Measurements from ENCODE around the gene HIGD2A. TPM values are rescaled to one million over a fixed set of nuclear protein-coding genes. Genes with fewer than 3 reads are reported as not detected.

Gene HIGD2A
- total and polyA plus RNA-seq, 9 donors = 145 to 220 (median 174) TPM

DNA sequence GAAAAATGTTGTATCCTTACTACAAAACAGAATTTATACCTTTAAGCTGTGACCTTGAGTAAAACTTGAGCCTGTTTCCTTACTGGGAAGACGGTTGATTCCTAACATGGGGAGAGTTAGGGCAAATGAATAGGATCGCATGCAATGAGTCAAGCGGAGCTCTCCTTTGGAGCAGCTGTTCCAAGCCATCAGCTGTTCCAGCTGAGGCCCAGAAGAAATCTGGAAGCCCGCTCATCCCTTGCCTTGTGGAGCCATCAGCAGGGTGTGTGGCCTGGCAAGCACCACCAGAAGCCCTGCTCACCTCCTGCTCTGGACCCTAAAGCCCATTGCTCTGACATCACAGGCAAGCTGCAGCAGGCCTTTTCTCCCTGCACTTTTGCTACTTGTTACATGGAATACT is 35.0 kb upstream of the HIGD2A start:
- H3K27ac ChIP-seq (ENCODE audit: low read length) = peak overlapping the region; percentile 20
- 71% methylated on average over 4 of the region's 4 CpGs for WGBS (ENCODE audit: insufficient coverage)
- peaks cover 71% of the 10 kb centered on the region for H3K36me3 ChIP-seq (ENCODE audit: control insufficient read depth, insufficient read depth, low read length)
- H3K4me3 ChIP-seq (ENCODE audit: low read length) = no peak overlapping the region
- DNase-seq = peak; percentile 72
- H3K27me3 ChIP-seq (ENCODE audit: control insufficient read depth, insufficient read depth, low read length) = no peaks in the 10 kb centered on the region
- H3K9me3 ChIP-seq (replicated peaks; ENCODE audit: control insufficient read depth, low read depth, low read length) = no peaks in the 10 kb centered on the region
- H3K4me1 ChIP-seq (ENCODE audit: control insufficient read depth, insufficient read depth, low read length) = peaks cover 14% of the 10 kb centered on the region

DNA sequence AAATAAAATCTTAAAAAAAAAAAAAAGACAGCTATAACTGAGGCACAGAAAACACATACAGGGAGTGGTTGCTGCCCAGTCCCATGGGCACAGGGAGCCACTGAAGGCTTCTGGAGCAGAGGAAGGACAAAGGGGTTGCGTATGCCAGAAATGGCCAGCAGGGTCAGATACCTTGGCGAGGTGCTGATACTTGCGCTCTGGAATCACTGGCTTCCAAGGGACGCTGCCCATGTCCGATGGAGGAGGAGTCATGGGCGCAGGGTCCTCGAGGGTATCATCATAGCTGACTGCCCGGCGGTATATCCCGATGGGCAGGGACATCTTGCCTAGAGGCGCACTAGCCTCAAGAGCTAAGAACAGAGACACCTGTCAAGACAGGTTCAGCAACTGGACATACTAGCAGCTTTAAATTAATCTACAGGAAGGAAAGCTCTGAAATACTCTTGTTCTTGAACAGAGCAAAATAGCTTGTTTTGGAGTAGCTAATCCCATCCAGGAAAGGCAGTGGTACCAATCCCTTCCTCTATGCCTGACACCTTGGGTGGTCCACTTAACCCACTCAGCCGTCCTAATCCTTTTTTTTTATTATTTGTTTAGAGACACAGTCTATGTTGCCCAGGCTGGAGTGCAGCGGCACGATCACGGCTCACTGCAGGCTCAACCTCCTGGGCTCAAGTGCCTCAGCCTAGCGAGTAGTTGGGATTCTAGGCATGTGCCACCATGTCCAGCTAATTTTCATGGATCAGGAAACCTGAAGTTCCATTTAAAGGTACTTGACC is 33.0 kb upstream of the HIGD2A start:
- 89% methylated on average over 14 of the region's 16 CpGs for WGBS (ENCODE audit: insufficient coverage)
- no peak overlapping the region for H3K27ac ChIP-seq (ENCODE audit: low read length)
- peaks cover 18% of the 10 kb centered on the region for H3K4me1 ChIP-seq (ENCODE audit: control insufficient read depth, insufficient read depth, low read length)
- DNase-seq = no peak
- H3K9me3 ChIP-seq (replicated peaks; ENCODE audit: control insufficient read depth, low read depth, low read length) = no peaks in the 10 kb centered on the region
- H3K4me3 ChIP-seq (ENCODE audit: low read length) = no peak overlapping the region
- peaks cover 59% of the 10 kb centered on the region for H3K36me3 ChIP-seq (ENCODE audit: control insufficient read depth, insufficient read depth, low read length)
- no peaks in the 10 kb centered on the region for H3K27me3 ChIP-seq (ENCODE audit: control insufficient read depth, insufficient read depth, low read length)

DNA sequence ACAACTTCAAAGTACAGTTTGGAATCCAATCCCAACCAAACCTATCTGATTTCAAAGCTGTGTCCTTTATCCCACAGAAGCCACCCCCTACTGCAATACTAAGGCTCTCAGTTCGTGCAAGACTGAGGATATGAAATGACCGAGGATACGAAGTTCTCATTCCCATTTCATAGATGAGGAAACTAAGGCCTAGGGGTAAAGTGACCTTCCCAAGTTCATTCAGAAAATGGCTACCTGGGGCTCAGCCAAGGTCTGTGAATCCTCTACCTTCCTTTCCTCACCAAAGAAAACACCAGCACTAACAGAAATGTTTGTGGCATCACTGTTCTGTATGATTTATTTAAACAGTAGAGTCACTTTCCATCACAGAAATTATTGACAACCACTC is 32.4 kb upstream of the HIGD2A start:
- WGBS (ENCODE audit: insufficient coverage) = no CpG with 5 or more reads among the region's 3 CpGs
- Histone ChIP-seq H3K4me1 (ENCODE audit: control insufficient read depth, insufficient read depth, low read length) (peaks cover 21% of the 10 kb centered on the region), H3K36me3 (ENCODE audit: control insufficient read depth, insufficient read depth, low read length) (peaks cover 55% of the 10 kb centered on the region), H3K9me3 (replicated peaks; ENCODE audit: control insufficient read depth, low read depth, low read length) (no peaks in the 10 kb centered on the region), H3K27ac (ENCODE audit: low read length) (no peak overlapping the region), H3K4me3 (ENCODE audit: low read length) (no peak overlapping the region), H3K27me3 (ENCODE audit: control insufficient read depth, insufficient read depth, low read length) (no peaks in the 10 kb centered on the region)
- no peak for DNase-seq

DNA sequence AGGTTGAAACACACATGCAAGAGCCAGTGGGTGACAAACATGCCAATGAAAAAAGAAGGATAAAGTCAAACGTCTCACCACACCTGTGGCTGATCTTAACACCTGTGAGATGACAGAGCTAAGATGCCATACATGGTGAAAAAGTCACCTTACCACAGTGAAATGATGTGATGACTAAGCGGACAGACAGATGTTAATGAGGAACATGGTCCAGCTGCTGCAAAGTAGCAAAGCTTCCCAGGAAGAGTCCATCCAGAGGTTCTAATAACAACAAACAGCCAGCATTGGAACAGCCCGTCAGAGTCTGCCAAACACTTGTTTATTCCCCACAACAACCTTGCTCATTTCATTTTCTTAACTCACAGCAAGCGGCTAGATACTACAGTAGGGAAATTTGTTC is 28.9 kb upstream of the HIGD2A start:
- peaks cover 28% of the 10 kb centered on the region for H3K36me3 ChIP-seq (ENCODE audit: control insufficient read depth, insufficient read depth, low read length)
- H3K27me3 ChIP-seq (ENCODE audit: control insufficient read depth, insufficient read depth, low read length) = no peaks in the 10 kb centered on the region
- peaks cover 12% of the 10 kb centered on the region for H3K4me1 ChIP-seq (ENCODE audit: control insufficient read depth, insufficient read depth, low read length)
- no peak overlapping the region for H3K4me3 ChIP-seq (ENCODE audit: low read length)
- 67% methylated on average over 2 of the region's 4 CpGs for WGBS (ENCODE audit: insufficient coverage)
- H3K9me3 ChIP-seq (replicated peaks; ENCODE audit: control insufficient read depth, low read depth, low read length) = no peaks in the 10 kb centered on the region
- H3K27ac ChIP-seq (ENCODE audit: low read length) = no peak overlapping the region
- no peak for DNase-seq

DNA sequence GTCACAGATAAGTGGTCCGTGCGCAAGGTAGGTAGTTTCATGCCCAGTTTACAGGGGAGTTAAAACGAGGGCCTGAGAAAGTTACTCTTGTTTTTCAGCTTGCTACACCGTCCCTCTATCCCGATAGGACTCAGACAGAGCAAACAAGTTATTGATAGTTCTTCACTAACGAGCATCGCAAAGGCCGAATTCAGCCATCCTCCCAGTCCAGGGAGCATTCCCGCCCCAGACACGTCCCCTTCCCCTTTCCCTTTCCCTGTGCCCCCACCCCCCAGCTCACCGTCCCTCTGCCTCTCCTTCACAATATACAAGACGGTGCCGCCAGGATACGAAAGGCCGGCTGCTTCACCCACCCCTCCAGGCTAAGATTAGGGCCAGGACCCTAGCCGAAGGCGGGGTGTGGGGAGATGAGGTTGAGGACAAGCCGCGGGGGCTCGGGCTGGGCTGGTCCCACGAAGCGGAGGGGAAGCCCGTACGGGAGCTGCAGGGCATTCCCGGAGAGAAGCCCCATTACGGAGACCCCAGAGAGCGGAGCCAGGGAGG is 27.6 kb upstream of the HIGD2A start:
- Histone ChIP-seq H3K27ac (ENCODE audit: low read length) (peak overlapping the region; percentile 72), H3K4me3 (ENCODE audit: low read length) (peak overlapping the region; percentile 99), H3K27me3 (ENCODE audit: control insufficient read depth, insufficient read depth, low read length) (no peaks in the 10 kb centered on the region), H3K4me1 (ENCODE audit: control insufficient read depth, insufficient read depth, low read length) (peaks cover 15% of the 10 kb centered on the region), H3K36me3 (ENCODE audit: control insufficient read depth, insufficient read depth, low read length) (peaks cover 16% of the 10 kb centered on the region), H3K9me3 (replicated peaks; ENCODE audit: control insufficient read depth, low read depth, low read length) (no peaks in the 10 kb centered on the region)
- 2% methylated on average over 22 of the region's 27 CpGs for WGBS (ENCODE audit: insufficient coverage)
- DNase-seq = no peak

DNA sequence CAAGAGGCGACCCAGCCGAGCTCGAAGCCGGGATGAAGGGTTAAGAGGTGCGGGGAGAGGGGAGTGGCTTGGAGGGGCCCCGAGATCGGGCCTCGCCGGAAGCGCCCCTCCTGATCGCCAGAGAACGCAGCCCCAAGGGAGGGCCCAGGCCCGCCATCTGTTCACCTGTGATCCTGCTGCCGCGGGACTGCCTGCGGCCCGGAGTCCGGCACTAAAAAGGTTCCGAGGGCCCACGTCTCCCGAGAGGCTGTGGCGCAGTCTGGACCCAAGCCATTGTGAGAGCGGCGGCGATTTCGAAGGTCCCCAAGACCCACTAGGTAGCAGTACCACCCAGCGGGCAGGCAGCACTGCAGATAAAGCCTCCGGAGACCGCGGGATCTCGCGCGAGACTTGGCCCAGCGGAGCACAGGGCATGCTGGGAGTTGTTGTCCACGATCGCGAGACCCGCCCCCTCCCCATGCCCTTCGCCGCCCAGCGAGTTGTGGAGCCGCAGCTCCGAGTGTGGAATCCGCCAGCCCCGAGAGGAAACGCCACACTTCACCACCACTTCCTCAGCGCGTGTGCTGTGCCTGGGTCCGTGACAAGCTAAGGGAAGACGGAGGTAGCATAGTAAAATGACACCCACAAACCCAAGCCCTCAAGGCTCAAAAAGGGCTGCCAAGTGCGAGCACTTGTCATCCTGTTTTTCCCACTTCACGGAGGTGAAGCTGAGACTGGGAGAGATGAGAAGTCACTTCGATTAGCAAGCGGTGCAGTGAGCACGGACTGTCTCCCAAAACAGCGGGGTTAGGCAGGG is 26.9 kb upstream of the HIGD2A start, which contains the start of gene KIAA1191:
TSS of gene KIAA1191 (minus strand) at position 328 of the 796 bp plus-strand sequence. CDS start 2,256 bp downstream, outside the sequence.
- Histone ChIP-seq H3K36me3 (ENCODE audit: control insufficient read depth, insufficient read depth, low read length) (peaks cover 12% of the 10 kb centered on the region), H3K9me3 (replicated peaks; ENCODE audit: control insufficient read depth, low read depth, low read length) (no peaks in the 10 kb centered on the region), H3K27ac (ENCODE audit: low read length) (peak within 1 kb of the TSS; percentile 72), H3K4me3 (ENCODE audit: low read length) (peak within 1 kb of the TSS; percentile 99), H3K27me3 (ENCODE audit: control insufficient read depth, insufficient read depth, low read length) (no peaks in the 10 kb centered on the region), H3K4me1 (ENCODE audit: control insufficient read depth, insufficient read depth, low read length) (peaks cover 21% of the 10 kb centered on the region)
- WGBS (ENCODE audit: insufficient coverage) = under 1% methylated on average over 41 of the region's 56 CpGs
- peak; percentile 96 for DNase-seq

DNA sequence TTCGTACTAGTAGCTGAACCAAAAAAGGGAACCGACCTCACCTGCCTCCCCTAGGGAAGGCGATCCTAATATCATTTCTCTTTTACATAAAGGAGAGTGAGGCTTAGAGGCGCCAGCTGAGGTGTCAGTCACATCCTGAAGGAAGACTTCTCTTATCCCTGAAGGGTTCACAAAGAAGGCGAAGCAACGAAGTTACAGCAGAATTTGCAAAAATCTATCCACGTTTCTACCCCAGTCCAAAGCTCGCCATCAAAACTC is 26.4 kb upstream of the HIGD2A start:
- Histone ChIP-seq H3K4me3 (ENCODE audit: low read length) (peak overlapping the region; percentile 99), H3K27me3 (ENCODE audit: control insufficient read depth, insufficient read depth, low read length) (no peaks in the 10 kb centered on the region), H3K27ac (ENCODE audit: low read length) (no peak overlapping the region), H3K4me1 (ENCODE audit: control insufficient read depth, insufficient read depth, low read length) (peaks cover 22% of the 10 kb centered on the region), H3K9me3 (replicated peaks; ENCODE audit: control insufficient read depth, low read depth, low read length) (no peaks in the 10 kb centered on the region), H3K36me3 (ENCODE audit: control insufficient read depth, insufficient read depth, low read length) (peaks cover 12% of the 10 kb centered on the region)
- no peak for DNase-seq
- no CpG with 5 or more reads among the region's 8 CpGs for WGBS (ENCODE audit: insufficient coverage)

DNA sequence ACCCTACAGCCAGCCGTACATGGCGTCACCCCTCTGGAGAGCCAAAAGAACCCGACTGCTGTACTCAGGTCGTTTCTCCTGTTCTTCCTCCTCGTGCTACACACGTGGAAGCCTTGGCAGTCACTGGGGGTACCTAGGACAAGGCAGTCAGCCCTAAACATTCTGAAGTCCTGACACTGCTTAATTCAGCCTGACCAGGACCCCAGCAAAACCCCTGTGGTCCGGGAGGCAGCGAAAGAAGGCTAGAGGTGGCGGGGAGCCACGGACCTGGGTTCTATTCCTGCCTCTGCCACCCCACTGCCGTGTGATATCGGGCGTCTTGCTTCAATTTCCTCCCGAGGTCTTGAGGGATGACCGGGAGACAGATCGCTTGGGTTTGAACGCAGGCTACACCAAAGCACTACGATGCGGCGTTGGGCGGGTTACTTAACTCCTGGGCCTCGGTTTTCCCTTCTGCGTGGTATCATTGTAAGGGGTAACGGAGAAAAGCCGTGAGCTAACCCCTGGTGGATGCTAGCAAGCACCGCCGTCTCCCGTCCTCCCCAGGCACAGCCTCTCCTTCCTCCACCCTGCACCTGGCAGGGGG is 23.7 kb upstream of the HIGD2A start:
- DNase-seq = no peak
- Histone ChIP-seq H3K36me3 (ENCODE audit: control insufficient read depth, insufficient read depth, low read length) (peaks cover 30% of the 10 kb centered on the region), H3K9me3 (replicated peaks; ENCODE audit: control insufficient read depth, low read depth, low read length) (no peaks in the 10 kb centered on the region), H3K4me1 (ENCODE audit: control insufficient read depth, insufficient read depth, low read length) (peaks cover 22% of the 10 kb centered on the region), H3K4me3 (ENCODE audit: low read length) (peak overlapping the region; percentile 53), H3K27ac (ENCODE audit: low read length) (no peak overlapping the region), H3K27me3 (ENCODE audit: control insufficient read depth, insufficient read depth, low read length) (no peaks in the 10 kb centered on the region)
- 9% methylated on average over 14 of the region's 28 CpGs for WGBS (ENCODE audit: insufficient coverage)

DNA sequence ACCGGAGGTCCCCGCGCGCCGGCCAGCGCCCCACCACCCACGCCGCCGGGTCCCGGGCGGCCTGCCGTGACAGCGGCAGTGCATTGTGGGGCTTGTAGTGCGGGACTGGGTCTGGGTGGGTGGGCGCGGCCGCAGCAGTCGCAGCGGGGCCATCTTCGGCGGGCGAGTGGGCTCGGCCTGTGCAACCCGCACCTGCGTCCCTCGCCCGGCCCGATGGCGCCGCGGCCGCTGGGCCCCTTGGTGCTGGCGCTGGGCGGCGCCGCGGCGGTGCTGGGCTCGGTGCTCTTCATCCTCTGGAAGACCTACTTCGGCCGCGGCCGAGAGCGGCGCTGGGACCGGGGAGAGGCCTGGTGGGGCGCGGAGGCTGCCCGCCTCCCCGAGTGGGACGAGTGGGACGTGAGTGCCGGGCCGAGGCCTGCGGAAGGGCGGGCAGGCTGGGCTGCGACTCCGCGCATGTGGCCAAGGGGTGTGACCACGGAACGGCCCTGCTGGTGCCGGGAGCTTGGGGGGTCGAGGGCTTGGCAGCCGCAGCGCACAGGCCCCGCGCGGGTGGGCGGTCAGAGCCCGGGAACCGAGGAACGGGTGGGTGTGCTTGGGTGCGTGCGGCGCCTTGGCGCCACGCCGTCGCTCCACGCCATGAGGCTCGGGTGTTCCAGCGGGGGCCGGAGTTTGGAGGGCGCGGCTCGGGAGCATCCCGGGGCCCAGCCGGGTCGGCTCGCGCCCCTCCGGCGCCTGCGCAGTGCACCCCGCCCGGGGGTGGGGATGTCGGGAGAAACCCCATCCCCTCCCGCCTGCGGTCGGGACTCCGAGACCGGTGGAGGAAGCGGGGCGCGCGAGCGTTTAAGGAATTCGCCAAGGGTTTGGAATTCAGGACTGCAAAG is 23.0 kb upstream of the HIGD2A start, which contains the start of gene ARL10:
TSS of gene ARL10 (plus strand) at position 137 of the 881 bp plus-strand sequence. CDS start at position 214, 77 bp downstream.
- H3K27me3 ChIP-seq (ENCODE audit: control insufficient read depth, insufficient read depth, low read length) = no peaks in the 10 kb centered on the region
- H3K4me3 ChIP-seq (ENCODE audit: low read length) = peak within 1 kb of the TSS; percentile 53
- H3K9me3 ChIP-seq (replicated peaks; ENCODE audit: control insufficient read depth, low read depth, low read length) = no peaks in the 10 kb centered on the region
- H3K36me3 ChIP-seq (ENCODE audit: control insufficient read depth, insufficient read depth, low read length) = peaks cover 35% of the 10 kb centered on the region
- no peak within 1 kb of the TSS for H3K27ac ChIP-seq (ENCODE audit: low read length)
- DNase-seq = peak; percentile 69
- H3K4me1 ChIP-seq (ENCODE audit: control insufficient read depth, insufficient read depth, low read length) = peaks cover 18% of the 10 kb centered on the region
- under 1% methylated on average over 107 of the region's 108 CpGs for WGBS (ENCODE audit: insufficient coverage)

Data from muscle of leg (tissue), 11 donors.